ENCODE data around the gene RAD50.

The RAD50 gene

GRCh38 chr5:132673488-132673887, 116.7 kb downstream of the RAD50 start:
- in situ Hi-C loops (cut with HindIII; ENCODE audit: low sequenced_read_pairs): loop anchor here (10.0 kb wide), 1 partner anchor 279 kb away; no protein-coding TSS in a partner anchor

DNA sequence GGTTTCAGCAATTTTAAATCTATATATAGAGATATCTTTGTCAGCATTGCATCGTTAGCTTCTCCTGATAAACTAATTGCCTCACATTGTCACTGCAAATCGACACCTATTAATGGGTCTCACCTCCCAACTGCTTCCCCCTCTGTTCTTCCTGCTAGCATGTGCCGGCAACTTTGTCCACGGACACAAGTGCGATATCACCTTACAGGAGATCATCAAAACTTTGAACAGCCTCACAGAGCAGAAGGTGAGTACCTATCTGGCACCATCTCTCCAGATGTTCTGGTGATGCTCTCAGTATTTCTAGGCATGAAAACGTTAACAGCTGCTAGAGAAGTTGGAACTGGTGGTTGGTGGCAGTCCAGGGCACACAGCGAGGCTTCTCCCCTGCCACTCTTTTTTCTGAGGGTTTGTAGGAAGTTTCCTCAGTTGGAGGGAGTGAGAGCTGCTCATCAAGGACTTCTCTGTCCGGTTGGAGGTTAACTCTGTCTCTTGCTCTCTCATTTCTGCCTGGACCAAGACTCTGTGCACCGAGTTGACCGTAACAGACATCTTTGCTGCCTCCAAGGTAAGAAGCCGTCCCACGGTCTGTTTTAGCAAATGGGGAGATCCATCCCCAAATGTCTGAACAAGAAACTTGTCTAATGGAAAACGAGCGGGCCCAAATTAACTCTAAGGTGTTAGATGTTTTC, 117.3 kb downstream of the RAD50 start, which contains the start of gene IL4:
Gene IL4 (plus strand): TSS at position 51 of the 692 bp plus-strand sequence. CDS start 62 bp downstream, at position 113.
- in situ Hi-C loops (cut with HindIII; ENCODE audit: low sequenced_read_pairs): loop anchor here (10.0 kb wide), 1 partner anchor 279 kb away; no protein-coding TSS in a partner anchor

- in situ Hi-C loops (cut with HindIII; ENCODE audit: low sequenced_read_pairs): loop anchor here (10.0 kb wide), 1 partner anchor 280 kb away; no protein-coding TSS in a partner anchor
These were observed 118.1 kb downstream of the RAD50 start for GRCh38 chr5:132674671-132675506.

GRCh38 chr5:132675936-132676689, 119.3 kb downstream of the RAD50 start:
- in situ Hi-C loops (cut with HindIII; ENCODE audit: low sequenced_read_pairs): loop anchor here (10.0 kb wide), 1 partner anchor 281 kb away; no protein-coding TSS in a partner anchor

- in situ Hi-C loops (cut with HindIII; ENCODE audit: low sequenced_read_pairs): loop anchor here (10.0 kb wide), 1 partner anchor 282 kb away; no protein-coding TSS in a partner anchor
These were observed 120.4 kb downstream of the RAD50 start for GRCh38 chr5:132677191-132677590.

GRCh38 chr5:132677682-132678400, 121.1 kb downstream of the RAD50 start:
- in situ Hi-C loops (cut with HindIII; ENCODE audit: low sequenced_read_pairs): loop anchor here (10.0 kb wide), 1 partner anchor 283 kb away; no protein-coding TSS in a partner anchor

DNA sequence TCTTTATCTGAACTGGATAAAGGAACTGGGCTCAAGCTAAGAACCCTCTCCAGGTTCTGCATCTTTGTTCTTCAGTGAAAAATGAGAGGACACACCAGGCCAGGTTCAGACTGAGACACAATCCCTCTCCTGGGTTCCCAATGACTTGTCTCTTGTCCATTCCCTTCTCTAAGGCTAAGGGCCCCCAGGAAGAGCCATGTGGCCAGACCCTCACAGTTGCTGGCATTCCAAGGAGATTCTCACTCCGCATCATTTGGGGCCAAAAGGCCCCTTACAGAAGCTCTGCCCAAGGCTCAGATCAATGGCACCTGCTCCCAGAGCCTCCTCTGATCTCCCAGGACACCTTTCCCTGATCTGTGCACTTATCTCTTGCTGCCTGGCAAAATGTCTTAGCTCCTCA, 122.0 kb downstream of the RAD50 start:
- in situ Hi-C loops (cut with HindIII; ENCODE audit: low sequenced_read_pairs): loop anchor here (10.0 kb wide), 1 partner anchor 284 kb away; no protein-coding TSS in a partner anchor

GRCh38 chr5:132679166-132679565, 122.4 kb downstream of the RAD50 start:
- in situ Hi-C loops (cut with HindIII; ENCODE audit: low sequenced_read_pairs): loop anchor here (10.0 kb wide), 1 partner anchor 284 kb away; no protein-coding TSS in a partner anchor

DNA sequence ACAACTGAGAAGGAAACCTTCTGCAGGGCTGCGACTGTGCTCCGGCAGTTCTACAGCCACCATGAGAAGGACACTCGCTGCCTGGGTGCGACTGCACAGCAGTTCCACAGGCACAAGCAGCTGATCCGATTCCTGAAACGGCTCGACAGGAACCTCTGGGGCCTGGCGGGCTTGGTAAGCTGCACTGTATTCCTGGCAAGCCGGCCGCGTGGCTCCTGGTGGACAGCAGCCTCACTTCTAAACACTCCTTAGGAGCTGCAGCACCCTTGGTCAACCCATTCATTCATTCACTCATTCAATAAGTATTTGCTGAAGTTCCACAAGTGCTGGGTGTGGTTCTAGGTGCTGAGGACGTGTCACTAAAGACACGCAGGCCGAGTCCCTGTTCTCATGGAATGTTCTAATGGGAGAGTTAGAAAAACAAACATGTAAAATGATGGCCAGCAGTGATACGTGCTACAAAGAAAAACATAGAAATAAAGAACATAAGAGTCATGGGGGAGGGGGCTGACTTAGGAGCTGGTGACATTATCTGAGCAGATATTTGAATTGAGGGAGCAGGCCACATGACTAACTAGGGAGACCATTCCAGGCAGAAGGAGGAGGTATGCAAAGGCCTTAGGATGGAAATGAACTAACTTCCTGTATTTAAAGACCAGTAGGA, 123.1 kb downstream of the RAD50 start:
- in situ Hi-C loops (cut with HindIII; ENCODE audit: low sequenced_read_pairs): loop anchor here (10.0 kb wide), 1 partner anchor 285 kb away; no protein-coding TSS in a partner anchor

- in situ Hi-C loops (cut with HindIII; ENCODE audit: low sequenced_read_pairs): no loop called here
These were observed 124.2 kb downstream of the RAD50 start for GRCh38 chr5:132680780-132681475.

DNA sequence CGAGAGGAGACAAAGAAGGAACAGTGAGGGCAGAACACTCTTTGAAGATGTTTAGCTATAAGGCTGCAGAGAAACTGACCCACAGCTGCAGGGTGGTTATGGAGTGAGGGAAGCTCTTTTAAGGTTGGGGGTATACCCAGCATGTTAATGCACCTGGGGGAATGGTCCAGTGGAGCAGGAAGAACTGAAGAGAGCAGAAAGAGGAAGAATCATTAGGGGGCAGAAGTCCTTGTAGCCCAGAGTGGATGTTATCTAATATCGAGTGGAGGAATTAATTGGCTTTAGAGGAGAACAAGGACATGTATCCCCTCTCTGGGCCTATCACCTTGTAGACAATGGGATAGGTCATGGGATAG, 124.7 kb downstream of the RAD50 start:
- in situ Hi-C loops (cut with HindIII; ENCODE audit: low sequenced_read_pairs): no loop called here

DNA sequence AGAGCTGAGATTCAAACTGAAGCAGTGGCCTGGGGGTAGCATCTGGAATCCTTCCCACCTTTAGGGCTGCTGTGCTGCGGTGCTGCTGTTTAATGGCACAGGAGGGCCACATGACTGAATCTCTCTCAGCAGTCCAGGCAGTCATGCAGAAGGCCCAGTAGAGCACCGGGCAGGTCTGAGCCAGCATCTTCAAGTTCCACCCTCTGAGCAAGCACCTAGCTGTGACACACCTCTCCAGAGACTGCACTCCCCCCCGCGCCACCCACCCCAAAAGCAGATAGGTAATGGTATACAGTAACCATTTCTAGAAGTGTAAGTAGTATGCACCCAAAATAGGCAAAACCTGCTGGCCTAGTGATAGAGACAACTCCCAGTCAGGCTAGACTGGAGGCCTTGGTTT, 125.2 kb downstream of the RAD50 start:
- in situ Hi-C loops (cut with HindIII; ENCODE audit: low sequenced_read_pairs): no loop called here

GRCh38 chr5:132684491-132684890, 127.7 kb downstream of the RAD50 start:
- in situ Hi-C loops (cut with HindIII; ENCODE audit: low sequenced_read_pairs): no loop called here

GRCh38 chr5:132684922-132685720, 128.3 kb downstream of the RAD50 start:
- in situ Hi-C loops (cut with HindIII; ENCODE audit: low sequenced_read_pairs): no loop called here

DNA sequence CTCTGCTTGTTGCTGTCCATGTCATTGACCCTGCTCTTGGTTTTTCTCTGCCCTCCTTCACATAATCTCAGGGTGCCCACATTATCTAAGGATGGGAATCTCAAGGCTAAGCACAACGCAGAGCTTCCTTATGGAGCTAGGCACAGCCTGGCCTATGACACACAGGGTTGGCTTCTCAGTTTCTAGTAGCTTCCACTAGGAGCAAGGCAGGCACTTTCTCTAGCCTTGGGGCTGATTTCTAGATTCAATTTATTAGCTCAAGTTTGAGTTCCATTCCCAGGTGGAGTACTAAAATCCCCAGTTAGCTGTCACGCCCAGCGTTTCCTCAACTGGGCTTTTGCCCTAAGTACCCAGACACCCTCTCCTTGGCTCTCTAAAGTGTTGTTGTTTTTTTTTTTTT, 129.4 kb downstream of the RAD50 start:
- in situ Hi-C loops (cut with HindIII; ENCODE audit: low sequenced_read_pairs): no loop called here

GRCh38 chr5:132687995-132688394, 131.2 kb downstream of the RAD50 start:
- in situ Hi-C loops (cut with HindIII; ENCODE audit: low sequenced_read_pairs): no loop called here

- in situ Hi-C loops (cut with HindIII; ENCODE audit: low sequenced_read_pairs): no loop called here
These were observed 132.0 kb downstream of the RAD50 start for GRCh38 chr5:132688536-132689339.
